ENCODE measurements around the gene WDR86.

WDR86 gene

DNA sequence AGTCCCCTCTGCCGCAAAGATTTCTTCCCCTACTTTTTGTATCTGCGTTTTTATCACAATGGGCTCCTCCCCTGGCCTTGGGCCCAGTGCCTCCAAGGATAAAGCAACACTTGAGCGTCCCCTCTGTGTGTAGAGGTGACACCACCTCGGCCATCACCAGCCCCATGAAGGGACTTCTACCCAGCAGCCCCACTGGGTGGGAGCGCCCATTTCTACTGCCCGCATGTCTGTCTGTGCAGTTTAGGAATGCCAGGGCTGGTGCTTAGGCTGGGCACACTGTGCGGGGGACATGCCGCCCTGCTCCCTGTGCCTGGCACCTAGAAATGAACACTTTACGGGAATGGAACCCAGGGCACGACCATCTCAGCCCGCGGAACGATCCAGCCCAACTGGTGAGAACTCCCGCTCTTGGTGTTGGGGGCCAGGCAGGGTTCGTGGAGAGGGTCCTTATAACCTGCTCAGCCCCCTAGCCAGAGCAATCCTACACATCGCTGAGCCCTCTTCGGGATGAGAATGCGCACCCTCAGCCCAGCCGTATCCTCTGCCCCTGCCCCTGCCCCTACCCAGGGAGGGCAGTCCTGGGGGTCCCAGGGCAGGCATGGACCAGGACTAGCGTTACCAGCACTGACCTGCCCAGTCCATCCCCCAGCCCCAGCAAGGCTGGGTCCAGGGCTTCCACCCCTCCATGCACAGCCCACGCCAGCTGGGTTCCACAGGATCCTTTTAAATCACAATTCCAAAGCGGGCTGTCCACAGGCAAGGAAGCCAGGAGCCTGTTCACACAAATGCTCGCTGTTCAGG lies 17.3 kb upstream of the WDR86 start:
- Histone ChIP-seq H3K27me3 (no peaks in the 10 kb centered on the region), H3K4me1 (no peaks in the 10 kb centered on the region), H3K36me3 (no peaks in the 10 kb centered on the region), H3K4me3 (ENCODE audit: low read depth, low read length) (no peak overlapping the region), H3K9me3 (no peaks in the 10 kb centered on the region)
- TF ChIP-seq, protein P1, sequence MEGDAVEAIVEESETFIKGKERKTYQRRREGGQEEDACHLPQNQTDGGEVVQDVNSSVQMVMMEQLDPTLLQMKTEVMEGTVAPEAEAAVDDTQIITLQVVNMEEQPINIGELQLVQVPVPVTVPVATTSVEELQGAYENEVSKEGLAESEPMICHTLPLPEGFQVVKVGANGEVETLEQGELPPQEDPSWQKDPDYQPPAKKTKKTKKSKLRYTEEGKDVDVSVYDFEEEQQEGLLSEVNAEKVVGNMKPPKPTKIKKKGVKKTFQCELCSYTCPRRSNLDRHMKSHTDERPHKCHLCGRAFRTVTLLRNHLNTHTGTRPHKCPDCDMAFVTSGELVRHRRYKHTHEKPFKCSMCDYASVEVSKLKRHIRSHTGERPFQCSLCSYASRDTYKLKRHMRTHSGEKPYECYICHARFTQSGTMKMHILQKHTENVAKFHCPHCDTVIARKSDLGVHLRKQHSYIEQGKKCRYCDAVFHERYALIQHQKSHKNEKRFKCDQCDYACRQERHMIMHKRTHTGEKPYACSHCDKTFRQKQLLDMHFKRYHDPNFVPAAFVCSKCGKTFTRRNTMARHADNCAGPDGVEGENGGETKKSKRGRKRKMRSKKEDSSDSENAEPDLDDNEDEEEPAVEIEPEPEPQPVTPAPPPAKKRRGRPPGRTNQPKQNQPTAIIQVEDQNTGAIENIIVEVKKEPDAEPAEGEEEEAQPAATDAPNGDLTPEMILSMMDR (IDR thresholded peaks at IDR 0.05; ENCODE audit: low read depth, low read length): no peak
- DNase-seq: no peak

DNA sequence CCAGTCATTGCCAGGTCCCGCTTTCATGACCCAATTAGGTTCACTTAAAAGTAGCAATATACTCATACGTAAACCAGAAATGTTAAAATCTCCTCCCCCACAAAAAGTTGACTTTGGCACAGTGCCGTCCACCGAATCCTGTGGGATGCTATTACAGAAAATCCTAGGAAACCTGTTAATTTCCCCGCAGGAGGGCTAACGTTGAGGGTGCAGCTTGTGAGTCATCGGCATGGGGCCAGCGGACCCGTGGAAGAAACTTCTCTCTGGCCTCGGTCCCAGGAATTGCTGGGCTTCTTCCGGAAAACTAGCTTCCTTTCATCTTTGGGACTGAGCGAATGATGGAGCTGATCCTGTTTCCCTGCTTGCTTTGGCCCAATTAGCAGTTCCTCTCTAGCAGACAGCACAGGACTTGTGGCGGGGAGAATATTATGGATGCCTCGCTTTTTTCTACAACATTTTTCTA lies 16.6 kb upstream of the WDR86 start:
- H3K4me3 ChIP-seq (ENCODE audit: low read depth, low read length): no peak overlapping the region
- no peaks in the 10 kb centered on the region for H3K36me3 ChIP-seq
- TF ChIP-seq, protein P1 (IDR thresholded peaks at IDR 0.05; ENCODE audit: low read depth, low read length): no peak
- no peaks in the 10 kb centered on the region for H3K27me3 ChIP-seq
- no peaks in the 10 kb centered on the region for H3K9me3 ChIP-seq
- no peak for DNase-seq
- no peaks in the 10 kb centered on the region for H3K4me1 ChIP-seq

DNA sequence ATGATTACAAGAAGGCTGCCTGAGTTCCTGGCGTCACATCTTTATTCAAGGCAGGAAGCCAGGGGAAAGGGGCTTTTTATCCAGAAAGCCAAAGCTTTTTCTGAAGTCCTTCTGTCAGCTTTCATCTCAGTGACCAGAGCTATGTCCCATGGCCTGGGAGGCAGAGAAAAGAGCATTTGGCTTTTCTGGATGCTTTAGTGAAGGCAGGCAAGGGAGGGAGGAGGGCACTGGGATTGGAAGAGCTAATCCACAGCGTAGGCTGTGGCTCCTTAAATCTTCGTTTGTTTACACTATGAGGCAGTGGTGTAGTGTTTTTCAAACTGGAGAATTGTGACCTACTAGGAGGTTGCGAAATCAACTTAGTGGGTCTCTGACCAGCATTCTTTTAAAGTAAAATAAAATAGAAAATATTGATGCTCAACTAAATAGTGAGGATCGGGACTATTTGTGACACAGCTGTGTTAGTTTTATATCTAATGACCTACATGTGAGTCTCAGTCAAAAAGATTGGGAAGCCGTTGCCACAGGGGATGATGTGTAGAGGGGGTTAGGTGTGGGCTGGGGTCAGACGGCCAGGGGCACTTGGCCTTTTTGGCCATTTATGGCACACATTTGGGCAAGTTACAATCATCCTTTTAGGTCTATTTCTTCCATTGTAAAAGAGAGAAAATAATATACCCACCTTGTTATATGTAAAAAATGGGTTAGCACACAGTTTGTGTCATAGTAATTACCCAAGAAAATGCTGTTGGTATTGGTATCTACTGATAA lies 16.0 kb upstream of the WDR86 start:
- no peaks in the 10 kb centered on the region for H3K36me3 ChIP-seq
- H3K4me1 ChIP-seq: no peaks in the 10 kb centered on the region
- H3K27me3 ChIP-seq: no peaks in the 10 kb centered on the region
- DNase-seq: no peak
- TF ChIP-seq, protein P1 (IDR thresholded peaks at IDR 0.05; ENCODE audit: low read depth, low read length): no peak
- no peak overlapping the region for H3K4me3 ChIP-seq (ENCODE audit: low read depth, low read length)
- no peaks in the 10 kb centered on the region for H3K9me3 ChIP-seq

DNA sequence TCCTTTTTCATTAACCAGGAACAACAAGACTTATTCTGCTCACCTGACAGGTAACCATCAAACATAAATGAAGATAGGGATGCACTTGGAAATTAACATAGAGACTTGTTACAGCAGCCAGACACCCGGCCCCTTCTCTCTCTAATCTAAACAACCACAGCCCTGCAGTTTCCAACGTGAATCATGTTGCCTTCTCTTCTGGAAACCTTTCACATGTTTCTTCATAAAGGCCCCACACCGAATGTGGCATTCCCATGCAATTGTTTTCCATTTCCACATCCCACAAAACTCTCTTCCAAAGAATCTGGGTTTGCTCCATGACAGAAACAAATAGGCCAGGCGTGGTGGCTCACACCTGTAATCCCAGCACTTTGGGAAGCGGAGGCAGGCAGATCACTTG lies 15.0 kb upstream of the WDR86 start:
- H3K4me1 ChIP-seq: no peaks in the 10 kb centered on the region
- no peak overlapping the region for H3K4me3 ChIP-seq (ENCODE audit: low read depth, low read length)
- no peaks in the 10 kb centered on the region for H3K27me3 ChIP-seq
- DNase-seq: no peak
- TF ChIP-seq, protein P1 (IDR thresholded peaks at IDR 0.05; ENCODE audit: low read depth, low read length): no peak
- no peaks in the 10 kb centered on the region for H3K9me3 ChIP-seq
- no peaks in the 10 kb centered on the region for H3K36me3 ChIP-seq

DNA sequence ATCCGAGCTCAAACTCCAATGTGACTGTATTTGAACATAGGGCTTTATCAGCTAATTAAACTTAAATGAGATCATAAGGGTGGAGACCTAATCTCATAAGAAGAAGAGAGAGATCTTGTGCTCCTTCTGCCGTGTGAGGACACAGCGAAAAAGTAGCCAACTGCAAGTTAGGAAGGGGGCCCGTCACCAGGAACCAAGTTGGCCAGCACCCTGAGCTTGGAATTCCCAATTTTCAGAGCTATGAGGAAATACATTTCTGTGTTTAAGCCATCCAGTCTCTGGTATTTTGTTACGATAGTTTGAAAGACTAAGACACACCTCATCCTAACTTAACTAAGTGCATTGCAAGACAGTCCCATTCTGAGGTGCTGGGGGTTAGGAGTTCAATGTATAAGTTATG lies 14.1 kb upstream of the WDR86 start:
- no peak for DNase-seq
- TF ChIP-seq, protein P1 (IDR thresholded peaks at IDR 0.05; ENCODE audit: low read depth, low read length): no peak
- Histone ChIP-seq H3K9me3 (no peaks in the 10 kb centered on the region), H3K4me3 (ENCODE audit: low read depth, low read length) (no peak overlapping the region), H3K4me1 (no peaks in the 10 kb centered on the region), H3K27me3 (no peaks in the 10 kb centered on the region), H3K36me3 (no peaks in the 10 kb centered on the region)

DNA sequence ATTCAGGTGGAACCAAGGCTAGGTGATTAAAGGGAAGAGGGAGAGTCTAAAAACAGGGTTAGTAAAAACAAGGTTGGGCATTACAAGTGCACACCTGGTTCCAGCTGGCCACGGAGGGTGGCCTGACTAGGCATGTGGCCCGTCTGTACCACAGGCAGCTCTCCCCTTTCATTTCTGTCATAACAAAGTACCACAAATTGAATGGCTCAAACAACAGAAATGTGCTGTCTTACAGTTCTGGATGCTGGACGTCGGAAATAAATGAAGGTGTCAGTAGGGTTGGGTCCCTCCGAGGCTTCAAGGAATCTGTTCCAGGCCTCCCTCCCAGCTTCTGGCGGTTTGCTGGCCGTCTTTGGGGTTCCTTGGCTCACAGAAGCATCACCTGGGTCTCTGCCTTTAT lies 13.4 kb upstream of the WDR86 start:
- H3K36me3 ChIP-seq: no peaks in the 10 kb centered on the region
- no peaks in the 10 kb centered on the region for H3K27me3 ChIP-seq
- H3K9me3 ChIP-seq: no peaks in the 10 kb centered on the region
- H3K4me1 ChIP-seq: no peaks in the 10 kb centered on the region
- TF ChIP-seq, protein P1 (IDR thresholded peaks at IDR 0.05; ENCODE audit: low read depth, low read length): no peak
- no peak for DNase-seq
- no peak overlapping the region for H3K4me3 ChIP-seq (ENCODE audit: low read depth, low read length)

Measured in BE2C (cell line).